ENCODE results near the gene SRMS.
A peak's percentile ranks its signal among the peaks of the same experiment; 100 is the strongest.
"Not testable (repeated sequence)": the region's sequence is repeated elsewhere in the genome, so short reads cannot be mapped to it uniquely, and the experiment has no call there.

The SRMS gene

GRCh38 chr20:63572071-63572787, 24.7 kb upstream of the SRMS start:
- no peak overlapping the region for H3K27ac ChIP-seq
- TF ChIP-seq, protein P1, sequence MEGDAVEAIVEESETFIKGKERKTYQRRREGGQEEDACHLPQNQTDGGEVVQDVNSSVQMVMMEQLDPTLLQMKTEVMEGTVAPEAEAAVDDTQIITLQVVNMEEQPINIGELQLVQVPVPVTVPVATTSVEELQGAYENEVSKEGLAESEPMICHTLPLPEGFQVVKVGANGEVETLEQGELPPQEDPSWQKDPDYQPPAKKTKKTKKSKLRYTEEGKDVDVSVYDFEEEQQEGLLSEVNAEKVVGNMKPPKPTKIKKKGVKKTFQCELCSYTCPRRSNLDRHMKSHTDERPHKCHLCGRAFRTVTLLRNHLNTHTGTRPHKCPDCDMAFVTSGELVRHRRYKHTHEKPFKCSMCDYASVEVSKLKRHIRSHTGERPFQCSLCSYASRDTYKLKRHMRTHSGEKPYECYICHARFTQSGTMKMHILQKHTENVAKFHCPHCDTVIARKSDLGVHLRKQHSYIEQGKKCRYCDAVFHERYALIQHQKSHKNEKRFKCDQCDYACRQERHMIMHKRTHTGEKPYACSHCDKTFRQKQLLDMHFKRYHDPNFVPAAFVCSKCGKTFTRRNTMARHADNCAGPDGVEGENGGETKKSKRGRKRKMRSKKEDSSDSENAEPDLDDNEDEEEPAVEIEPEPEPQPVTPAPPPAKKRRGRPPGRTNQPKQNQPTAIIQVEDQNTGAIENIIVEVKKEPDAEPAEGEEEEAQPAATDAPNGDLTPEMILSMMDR (IDR thresholded peaks at IDR 0.05), result no peak
- H3K4me3 ChIP-seq, result no peak overlapping the region

DNA sequence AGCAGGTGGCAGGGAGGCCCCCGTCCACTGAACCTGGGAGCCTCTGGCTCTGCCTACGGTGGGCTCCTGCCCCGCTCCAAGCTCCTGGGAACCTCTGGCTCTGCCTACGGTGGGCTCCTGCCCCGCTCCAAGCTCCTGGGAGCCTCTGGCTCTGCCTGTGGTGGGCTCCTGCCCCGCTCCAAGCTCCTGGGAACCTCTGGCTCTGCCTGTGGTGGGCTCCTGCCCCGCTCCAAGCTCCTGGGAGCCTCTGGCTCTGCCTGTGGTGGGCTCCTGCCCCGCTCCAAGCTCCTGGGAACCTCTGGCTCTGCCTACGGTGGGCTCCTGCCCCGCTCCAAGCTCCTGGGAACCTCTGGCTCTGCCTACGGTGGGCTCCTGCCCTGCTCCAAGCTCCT, 23.5 kb upstream of the SRMS start:
- not testable (repeated sequence) for H3K4me3 ChIP-seq; H3K27ac ChIP-seq; DNase-seq (ENCODE audit: low spot score)

More at GRCh38 chr20:63572071-63572787, 24.7 kb upstream of the SRMS start:
- DNase-seq (ENCODE audit: low spot score), result no peak

DNA sequence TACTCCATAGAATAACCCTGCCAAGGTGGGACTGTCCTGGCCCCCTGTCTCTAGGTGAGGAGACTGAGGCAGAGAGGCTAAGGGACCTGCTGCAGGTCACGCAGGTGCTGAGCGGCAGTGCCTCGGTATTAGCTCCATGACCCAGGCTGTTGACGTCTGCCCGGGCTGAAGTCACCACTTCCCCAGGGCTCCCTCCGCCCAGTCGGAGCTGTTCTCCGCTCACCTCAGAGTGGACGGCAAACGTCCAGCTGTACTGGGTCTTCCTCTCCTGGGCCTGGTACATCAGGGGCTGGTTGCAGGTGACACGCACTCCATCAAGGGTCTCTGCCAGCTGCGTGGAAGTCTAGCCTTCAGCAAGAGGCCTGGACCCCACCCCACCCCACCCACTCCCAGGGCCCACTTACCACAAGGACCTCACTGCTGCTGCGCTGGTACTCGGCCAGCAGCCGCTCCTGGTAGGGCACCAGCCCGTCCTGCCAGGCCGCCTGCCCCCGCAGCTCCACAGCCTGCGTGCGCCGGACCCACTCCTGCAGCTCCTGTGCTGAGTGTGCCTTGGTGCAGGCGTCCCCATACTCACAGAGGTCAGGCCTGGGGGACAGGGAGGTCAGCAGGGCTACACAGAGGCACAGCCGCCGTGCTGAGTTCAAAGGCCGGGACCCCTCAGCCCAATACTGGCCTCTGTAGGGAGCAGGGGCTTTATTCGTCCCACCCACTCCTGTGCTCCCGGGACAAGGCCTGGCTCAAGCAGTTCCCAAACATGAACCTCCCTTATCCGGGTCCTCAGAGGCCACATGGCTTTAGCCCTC, 22.9 kb upstream of the SRMS start:
- Histone ChIP-seq H3K27ac (no peak overlapping the region), H3K4me3 (no peak overlapping the region)
- TF ChIP-seq, protein P1 (IDR thresholded peaks at IDR 0.05), result no peak
- no peak for DNase-seq (ENCODE audit: low spot score)

DNA sequence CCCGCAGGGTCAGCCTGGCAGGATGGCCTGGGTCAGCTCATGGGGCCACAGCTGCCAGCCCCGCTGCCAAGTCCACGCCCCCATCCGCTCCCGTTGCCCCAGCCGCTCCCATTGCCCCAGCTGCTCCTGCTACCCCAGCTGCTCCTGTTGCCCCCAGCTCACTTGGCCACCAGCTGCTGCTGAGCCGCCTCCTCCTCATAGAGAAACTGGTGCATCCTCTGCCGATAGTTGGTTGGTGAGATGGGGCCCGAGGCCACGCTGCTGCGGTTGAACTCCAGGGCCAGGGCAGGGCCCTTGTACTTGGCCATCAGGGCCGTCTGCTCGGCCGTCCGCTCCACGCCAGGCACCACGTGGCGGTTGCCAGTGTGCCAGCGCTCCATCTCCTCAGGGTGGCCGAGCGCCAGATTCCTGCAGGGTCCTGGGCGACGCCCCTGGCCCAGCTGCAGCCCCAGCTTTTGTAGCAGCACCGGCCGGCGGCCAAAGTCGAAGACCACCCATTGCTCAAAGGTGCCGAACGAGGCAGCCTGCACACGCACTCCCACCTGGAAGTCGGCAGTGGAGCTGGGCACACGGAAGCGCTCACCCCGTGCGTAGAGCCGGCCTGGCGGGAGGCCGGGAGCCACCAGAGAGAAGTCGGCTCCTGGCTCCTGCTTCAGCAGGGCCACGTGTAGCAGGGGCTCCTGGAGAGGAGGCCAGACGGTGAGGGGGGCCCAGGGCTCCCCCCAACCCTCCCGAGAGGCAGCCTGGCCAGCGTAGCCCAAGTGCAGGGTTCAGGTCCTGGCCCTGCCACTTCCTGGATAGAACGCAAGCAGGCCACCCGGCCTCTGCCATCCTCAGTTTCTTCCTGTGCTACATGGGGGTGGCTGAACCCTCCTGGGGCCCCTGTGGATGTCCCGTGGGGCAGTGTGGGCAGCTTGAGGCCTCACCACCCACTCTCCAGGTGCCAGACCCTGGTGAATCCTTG, 21.7 kb upstream of the SRMS start:
- Histone ChIP-seq H3K4me3 (no peak overlapping the region), H3K27ac (no peak overlapping the region)
- TF ChIP-seq, protein P1 (IDR thresholded peaks at IDR 0.05), result no peak
- DNase-seq (ENCODE audit: low spot score), result no peak

- TF ChIP-seq, protein P1 (IDR thresholded peaks at IDR 0.05), result no peak
- no peak for DNase-seq (ENCODE audit: low spot score)
- no peak overlapping the region for H3K27ac ChIP-seq
- peak overlapping the region; percentile 30 for H3K4me3 ChIP-seq
These were observed 20.8 kb upstream of the SRMS start for GRCh38 chr20:63568170-63568981.

DNA sequence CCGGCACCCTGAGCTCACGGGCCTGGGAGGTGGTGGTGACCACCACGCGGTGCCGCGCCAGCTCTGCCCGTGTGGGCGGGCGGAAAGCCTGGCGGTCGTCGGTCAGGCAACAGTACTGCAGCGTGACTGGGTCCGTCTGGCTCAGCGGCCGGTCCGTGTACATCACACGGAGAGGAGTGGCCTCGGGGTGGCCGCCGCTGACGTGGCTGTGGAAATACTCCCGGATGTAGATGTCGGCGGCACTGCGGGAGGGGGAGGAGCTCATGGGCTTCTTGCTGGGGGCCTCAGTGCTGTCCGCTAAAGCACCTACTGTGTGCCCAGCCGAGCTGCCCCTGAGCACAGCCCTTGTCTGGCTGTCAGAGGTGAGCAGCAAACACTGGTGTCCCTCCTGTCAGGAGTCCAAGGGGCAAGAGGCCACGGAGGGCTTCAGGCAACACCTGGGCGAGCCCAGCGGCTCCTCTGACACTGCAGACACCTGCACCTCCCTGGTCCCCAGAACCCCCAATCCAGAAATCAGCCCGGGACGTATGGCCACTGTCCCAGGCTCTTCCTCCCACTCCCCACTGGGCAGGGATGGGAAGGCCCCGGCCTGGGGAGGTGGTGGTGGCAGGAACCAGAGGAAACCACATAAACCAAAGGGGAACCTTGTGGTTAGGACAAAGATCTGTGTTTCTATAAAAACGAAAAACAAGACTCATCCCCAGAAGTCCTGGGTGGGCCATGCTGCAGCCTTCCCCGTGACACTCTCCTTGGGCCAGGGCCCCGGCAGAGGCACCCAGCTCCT, 20.0 kb upstream of the SRMS start:
- H3K4me3 ChIP-seq, result peak overlapping the region; percentile 30
- H3K27ac ChIP-seq, result no peak overlapping the region
- TF ChIP-seq, protein P1 (IDR thresholded peaks at IDR 0.05), result no peak
- no peak for DNase-seq (ENCODE audit: low spot score)
